ENCODE measurements around the gene CEACAM20. TPM values are rescaled to one million over a fixed set of nuclear protein-coding genes. Genes with fewer than 3 reads are reported as not detected.

The CEACAM20 gene
- total RNA-seq, 1 experiment from 2014 or later: not detected

DNA sequence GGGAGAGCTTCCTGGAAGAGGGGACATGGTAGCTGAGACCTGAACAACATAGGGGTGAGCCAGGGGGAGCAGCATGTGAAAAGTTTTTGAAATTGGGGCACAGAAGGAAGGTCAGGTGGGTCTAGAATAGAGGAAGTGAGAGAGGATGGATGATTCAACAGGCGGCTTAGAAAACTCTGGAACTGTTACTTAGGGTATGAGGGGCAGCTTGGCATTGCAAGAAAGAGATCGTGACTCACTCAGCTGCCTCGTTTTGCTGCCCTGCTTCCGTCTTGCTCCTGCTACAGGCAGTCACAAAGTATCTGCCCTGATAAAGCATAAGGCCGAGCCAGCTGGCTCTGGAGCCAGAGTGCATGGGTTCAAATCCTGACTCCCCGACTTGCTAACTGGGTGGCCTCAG is 1.3 kb upstream of the CEACAM20 start:
- Histone ChIP-seq H3K36me3 (replicated peaks; ENCODE audit: control insufficient read depth, insufficient read depth, low read length) (no peaks in the 10 kb centered on the region), H3K27me3 (ENCODE audit: control insufficient read depth, insufficient read depth, low read length) (no peaks in the 10 kb centered on the region; the same call in 1 of the 2 replicates)
- DNase-seq: no peak

DNA sequence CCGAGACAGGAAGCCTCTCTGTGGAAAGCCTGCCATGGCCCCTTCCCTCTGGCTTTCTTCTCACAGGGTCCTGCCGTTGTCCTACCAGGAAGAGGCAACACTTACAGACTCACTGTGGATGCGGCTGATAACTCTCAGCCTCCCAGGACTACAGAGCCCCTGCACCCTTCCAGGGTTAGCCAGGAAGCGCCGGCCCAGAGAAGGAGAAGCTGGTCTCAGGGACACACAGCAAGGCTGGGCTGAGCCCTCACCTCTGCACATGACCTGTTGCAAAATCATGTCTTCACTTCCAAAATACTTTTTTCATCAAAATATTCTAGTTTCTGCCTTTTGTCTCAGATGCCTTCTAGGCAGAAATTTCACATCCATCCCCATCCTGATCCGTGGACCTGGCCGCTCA is 1.9 kb downstream of the CEACAM20 start:
- Histone ChIP-seq H3K36me3 (replicated peaks; ENCODE audit: control insufficient read depth, insufficient read depth, low read length) (no peaks in the 10 kb centered on the region), H3K4me3 (ENCODE audit: insufficient read depth, low read depth, low read length) (no peak overlapping the region), H3K27me3 (ENCODE audit: control insufficient read depth, insufficient read depth, low read length) (peaks cover 2% of the 10 kb centered on the region; the same call in 1 of the 2 replicates)
- DNase-seq: no peak

More for the DNA sequence above, 1.3 kb upstream of the CEACAM20 start:
- H3K4me3 ChIP-seq (ENCODE audit: insufficient read depth, low read depth, low read length): no peak overlapping the region

DNA sequence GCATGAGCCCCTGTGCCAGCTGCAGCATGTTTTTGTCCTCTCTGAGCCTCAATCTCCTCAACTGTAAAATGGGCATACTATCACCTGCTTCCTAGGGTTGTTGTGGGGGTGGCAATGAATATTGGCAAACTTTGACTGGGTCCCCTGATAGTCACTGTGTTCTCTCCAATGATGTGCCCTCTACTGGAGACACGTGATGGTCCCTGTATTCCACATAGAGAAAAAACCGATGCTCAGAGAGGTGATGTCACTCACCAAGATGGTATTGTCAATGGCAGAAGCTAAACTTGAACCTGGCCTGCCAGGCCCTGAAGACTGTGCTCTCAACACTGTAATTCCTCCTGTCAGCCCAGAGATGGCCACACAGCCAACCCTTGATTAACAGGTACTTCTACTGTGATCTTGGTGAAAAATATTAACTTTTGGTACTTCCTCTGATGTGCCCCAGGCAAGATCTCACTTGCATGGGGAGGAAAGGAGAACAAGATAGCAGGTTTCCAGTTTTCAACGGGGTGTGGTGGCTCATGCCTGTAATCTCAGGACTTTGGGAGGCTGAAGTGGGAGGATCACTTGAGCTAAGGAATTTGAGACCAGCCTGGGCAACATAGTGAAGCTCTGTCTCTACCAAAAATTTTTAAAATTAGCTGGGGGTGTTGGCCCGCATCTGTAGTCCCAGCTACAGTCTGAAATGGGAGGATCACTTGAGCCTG is 3.6 kb downstream of the CEACAM20 start:
- H3K36me3 ChIP-seq (replicated peaks; ENCODE audit: control insufficient read depth, insufficient read depth, low read length): no peaks in the 10 kb centered on the region
- peaks cover 2% of the 10 kb centered on the region; the same call in 1 of the 2 replicates for H3K27me3 ChIP-seq (ENCODE audit: control insufficient read depth, insufficient read depth, low read length)
- DNase-seq: no peak
- no peak overlapping the region for H3K4me3 ChIP-seq (ENCODE audit: insufficient read depth, low read depth, low read length)

DNA sequence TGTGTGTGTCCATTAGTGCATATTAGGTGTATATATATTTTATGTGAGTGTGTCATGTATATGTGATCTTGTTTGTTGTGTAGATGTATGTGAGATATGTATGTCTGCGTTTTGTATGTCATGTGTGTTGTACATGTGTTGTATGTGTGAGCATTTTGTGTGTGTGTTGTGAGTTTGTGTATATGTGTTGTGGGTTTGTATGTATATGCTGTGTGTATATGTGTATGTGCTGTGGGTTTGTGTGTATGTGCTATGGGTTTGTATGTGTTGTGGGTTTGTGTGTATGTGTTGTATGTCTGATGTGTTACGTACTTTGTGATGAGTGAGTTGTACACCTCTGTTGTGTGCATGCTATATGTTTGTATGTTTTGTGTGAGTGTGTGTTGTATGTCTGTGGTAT is 8.1 kb downstream of the CEACAM20 start:
- Histone ChIP-seq H3K27me3 (ENCODE audit: control insufficient read depth, insufficient read depth, low read length) (peaks cover 2% of the 10 kb centered on the region; the same call in 1 of the 2 replicates), H3K4me3 (ENCODE audit: insufficient read depth, low read depth, low read length) (no peak overlapping the region), H3K36me3 (replicated peaks; ENCODE audit: control insufficient read depth, insufficient read depth, low read length) (no peaks in the 10 kb centered on the region)
- no peak for DNase-seq

DNA sequence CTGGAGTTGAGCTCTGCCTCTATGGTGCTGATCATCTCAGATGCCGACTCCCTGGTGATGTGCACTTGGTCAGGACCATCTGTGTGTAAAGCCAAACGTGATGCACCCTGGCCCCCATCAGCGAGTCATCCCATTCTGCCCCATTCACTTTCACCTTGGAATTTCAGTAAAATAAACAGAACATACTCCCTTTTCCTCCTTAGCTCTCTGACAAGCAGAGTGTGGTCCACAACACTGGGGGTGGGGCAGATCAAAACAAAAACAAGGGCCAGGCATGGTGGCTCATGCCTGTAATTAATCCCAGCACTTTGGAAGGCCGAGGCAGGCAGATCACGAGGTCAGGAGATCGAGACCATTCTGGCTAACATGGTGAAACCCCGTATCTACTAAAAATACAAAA is 12.3 kb downstream of the CEACAM20 start:
- H3K36me3 ChIP-seq (replicated peaks; ENCODE audit: control insufficient read depth, insufficient read depth, low read length): no peaks in the 10 kb centered on the region
- DNase-seq: no peak
- H3K4me3 ChIP-seq (ENCODE audit: insufficient read depth, low read depth, low read length): no peak overlapping the region
- H3K27me3 ChIP-seq (ENCODE audit: control insufficient read depth, insufficient read depth, low read length): no peaks in the 10 kb centered on the region; the same call in 1 of the 2 replicates

DNA sequence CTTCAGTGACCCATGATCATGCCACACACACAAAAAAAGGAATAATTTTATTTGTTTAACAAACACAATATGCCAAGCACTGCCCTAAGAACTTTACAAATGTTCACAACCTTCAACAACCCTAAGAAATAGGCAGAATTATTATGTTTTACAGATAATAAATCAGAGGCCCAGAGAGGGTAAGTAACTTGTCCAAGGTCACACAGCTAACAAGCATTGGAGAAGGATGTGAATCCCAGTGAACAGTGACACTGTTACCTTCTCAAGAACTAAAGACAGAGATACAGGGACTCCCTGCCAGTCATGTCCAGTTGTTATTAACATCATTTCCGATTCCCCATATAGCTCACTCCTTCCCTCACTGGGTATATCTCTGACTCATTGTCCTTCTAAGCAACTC is 13.6 kb downstream of the CEACAM20 start:
- Histone ChIP-seq H3K27me3 (ENCODE audit: control insufficient read depth, insufficient read depth, low read length) (no peaks in the 10 kb centered on the region; the same call in 1 of the 2 replicates), H3K4me3 (ENCODE audit: insufficient read depth, low read depth, low read length) (no peak overlapping the region), H3K36me3 (replicated peaks; ENCODE audit: control insufficient read depth, insufficient read depth, low read length) (no peaks in the 10 kb centered on the region)
- DNase-seq: no peak

DNA sequence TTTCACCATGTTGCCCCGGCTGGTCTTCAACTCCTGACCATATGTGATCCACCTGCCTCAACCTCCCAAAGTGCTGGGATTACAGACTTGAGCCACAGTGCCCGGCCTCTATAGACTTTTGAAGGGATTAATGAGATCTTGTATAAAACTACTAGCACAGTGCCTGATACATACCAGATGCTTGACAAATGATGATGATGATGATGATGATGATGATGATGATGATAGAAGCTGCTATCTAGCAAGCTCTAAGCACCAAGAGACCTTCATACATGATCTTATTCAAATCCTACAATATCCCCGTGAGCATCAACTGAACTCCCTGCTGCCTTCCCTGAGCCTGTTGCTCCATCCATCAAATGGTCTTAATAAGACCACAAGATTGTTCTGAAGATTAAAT is 14.4 kb downstream of the CEACAM20 start:
- no peak overlapping the region for H3K4me3 ChIP-seq (ENCODE audit: insufficient read depth, low read depth, low read length)
- H3K36me3 ChIP-seq (replicated peaks; ENCODE audit: control insufficient read depth, insufficient read depth, low read length): no peaks in the 10 kb centered on the region
- no peaks in the 10 kb centered on the region; the same call in 1 of the 2 replicates for H3K27me3 ChIP-seq (ENCODE audit: control insufficient read depth, insufficient read depth, low read length)
- no peak for DNase-seq

DNA sequence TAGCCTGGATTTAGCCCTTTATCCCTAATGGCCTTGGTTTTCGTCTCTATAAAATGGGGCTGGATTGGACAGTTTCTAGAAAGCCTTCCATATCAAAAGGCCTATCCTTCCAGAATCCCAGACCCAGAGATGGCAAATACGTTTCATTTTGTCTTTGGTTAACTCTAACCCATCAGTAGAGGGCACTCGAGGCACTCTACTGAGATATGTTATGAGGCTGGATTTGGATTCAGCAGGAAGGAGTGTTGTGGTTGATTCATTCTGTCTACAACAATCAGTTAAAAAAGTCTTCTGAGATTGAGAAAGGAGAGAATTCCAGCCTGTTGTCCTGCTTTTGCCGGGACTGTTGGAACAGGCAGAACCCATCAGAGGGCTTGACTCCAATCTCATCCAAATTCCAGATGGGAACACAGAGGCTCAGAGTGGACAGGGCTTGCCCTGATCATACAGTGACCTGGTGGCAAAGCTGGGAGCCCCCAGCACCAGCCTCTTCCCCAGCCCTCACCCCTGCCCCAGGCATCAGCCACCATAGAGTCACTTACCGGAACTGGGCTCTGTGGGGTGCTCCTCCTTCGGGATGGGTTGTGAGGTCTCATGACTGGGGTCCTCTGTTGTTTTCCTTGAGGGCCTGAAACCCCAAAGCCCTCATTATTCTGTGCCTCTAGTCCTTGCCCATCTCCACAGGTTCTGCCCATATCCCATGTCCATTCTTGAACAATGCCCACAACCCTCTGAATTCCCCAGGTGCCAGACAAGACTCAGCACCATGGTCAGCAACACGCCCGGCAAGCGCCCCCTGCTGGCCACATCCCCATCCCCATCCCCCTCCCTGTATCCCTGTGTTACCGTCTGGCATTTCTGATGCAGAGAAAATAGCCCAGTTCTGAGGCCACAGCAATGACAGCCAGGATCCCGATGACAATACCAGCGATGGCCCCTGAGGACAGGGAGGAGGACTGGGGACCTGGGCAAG is 16.9 kb downstream of the CEACAM20 start:
- no peaks in the 10 kb centered on the region for H3K36me3 ChIP-seq (replicated peaks; ENCODE audit: control insufficient read depth, insufficient read depth, low read length)
- H3K27me3 ChIP-seq (ENCODE audit: control insufficient read depth, insufficient read depth, low read length): no peaks in the 10 kb centered on the region
- H3K4me3 ChIP-seq (ENCODE audit: insufficient read depth, low read depth, low read length): no peak overlapping the region
- peak; percentile 76 for DNase-seq

DNA sequence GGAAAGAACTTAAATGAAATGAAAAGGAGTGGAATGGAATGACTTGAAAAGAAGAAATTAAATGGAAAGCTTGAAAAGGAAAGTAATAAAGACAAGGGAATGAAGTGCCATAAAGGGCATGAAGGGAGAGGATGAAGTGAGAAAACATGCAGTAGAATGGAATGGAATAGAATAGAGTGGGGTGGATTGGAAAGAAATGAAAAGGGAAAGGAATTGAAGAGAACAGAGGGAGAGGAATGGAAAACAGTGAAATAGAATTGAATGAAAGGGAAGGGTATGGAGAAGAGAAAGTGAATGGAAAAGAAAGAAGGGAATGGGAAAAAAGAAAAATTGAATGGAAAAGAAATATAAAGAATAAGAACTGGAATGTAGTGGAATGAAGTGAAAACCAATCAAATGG is 20.0 kb downstream of the CEACAM20 start:
- Histone ChIP-seq H3K36me3 (replicated peaks; ENCODE audit: control insufficient read depth, insufficient read depth, low read length) (no peaks in the 10 kb centered on the region), H3K4me3 (ENCODE audit: insufficient read depth, low read depth, low read length) (no peak overlapping the region), H3K27me3 (ENCODE audit: control insufficient read depth, insufficient read depth, low read length) (no peaks in the 10 kb centered on the region)
- DNase-seq: no peak

DNA sequence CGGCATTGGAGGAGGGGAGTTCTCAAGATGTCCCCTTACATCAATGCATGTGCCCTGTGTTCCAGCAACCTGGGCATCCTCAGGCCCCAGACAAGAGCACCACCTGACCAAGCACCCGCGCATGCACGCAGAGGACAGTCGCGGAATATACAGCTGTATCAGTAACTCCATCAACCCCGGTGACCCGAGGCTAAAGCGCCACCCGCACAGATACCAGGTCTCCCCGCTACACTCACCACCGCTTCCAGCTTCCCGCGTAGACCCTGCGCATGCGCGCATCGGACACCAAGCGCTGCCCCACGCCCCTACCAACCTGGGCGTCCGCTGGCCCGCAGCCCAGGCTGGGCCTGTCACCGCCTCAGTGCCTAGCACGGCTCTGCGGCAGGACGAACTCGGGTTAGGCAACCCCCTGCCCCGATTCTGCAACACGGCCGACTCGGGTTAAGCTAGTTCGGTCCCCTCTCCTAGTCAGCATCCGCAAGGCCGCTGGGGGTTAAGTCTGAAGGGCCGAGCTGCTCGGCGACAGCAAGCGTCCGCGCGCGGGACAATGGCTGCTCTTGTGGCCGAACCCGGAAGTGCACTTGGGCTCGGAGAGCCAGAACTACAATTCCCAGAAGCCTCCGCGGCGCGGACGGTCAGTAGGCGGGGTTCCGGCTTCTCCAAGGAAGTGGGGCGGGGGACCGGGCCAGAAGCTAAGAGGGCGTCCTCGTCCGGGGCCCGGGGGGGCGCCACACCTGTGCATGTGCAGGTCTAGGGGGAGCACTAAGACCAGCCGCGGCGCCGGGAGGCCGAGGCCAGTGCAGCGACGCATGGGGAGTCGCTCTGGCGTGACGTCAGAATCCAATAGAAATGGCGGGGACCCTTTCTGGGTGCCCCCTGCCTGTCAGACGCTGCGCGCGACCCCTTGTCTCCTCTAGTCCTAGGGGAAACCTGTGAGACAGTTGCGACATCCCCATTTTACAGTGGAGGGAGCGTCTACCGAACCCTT is 29.2 kb downstream of the CEACAM20 start, which contains the start of gene ZNF180:
Gene ZNF180 (minus strand): TSS at position 561 of the 988 bp plus-strand sequence. CDS start 3,188 bp downstream, outside the sequence.
- H3K27me3 ChIP-seq (ENCODE audit: control insufficient read depth, insufficient read depth, low read length): no peaks in the 10 kb centered on the region
- H3K4me3 ChIP-seq (ENCODE audit: insufficient read depth, low read depth, low read length): peak within 1 kb of the TSS; percentile 81
- peaks cover 3% of the 10 kb centered on the region for H3K36me3 ChIP-seq (replicated peaks; ENCODE audit: control insufficient read depth, insufficient read depth, low read length)
- DNase-seq: peak; percentile 97

DNA sequence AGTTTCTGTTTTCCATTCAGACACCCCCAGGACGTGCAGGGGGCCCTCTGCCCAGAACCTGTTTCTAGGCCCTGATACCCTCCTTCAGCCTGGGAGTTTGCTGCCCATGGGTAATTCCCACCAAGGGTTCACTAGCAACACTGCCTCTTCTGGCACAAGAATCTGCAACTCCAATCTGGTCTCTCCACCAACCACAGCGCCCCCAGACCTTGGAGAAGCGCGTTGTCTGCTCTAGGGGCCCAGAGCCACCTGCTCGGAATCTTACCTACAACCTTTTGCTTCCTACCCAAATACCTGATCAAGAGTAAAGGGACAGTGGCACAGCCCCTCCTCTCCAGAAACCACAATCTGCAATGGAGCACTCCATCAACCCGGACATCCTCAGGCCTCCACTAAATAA is 29.9 kb downstream of the CEACAM20 start:
- H3K27me3 ChIP-seq (ENCODE audit: control insufficient read depth, insufficient read depth, low read length): no peaks in the 10 kb centered on the region
- DNase-seq: no peak
- peaks cover 3% of the 10 kb centered on the region for H3K36me3 ChIP-seq (replicated peaks; ENCODE audit: control insufficient read depth, insufficient read depth, low read length)

DNA sequence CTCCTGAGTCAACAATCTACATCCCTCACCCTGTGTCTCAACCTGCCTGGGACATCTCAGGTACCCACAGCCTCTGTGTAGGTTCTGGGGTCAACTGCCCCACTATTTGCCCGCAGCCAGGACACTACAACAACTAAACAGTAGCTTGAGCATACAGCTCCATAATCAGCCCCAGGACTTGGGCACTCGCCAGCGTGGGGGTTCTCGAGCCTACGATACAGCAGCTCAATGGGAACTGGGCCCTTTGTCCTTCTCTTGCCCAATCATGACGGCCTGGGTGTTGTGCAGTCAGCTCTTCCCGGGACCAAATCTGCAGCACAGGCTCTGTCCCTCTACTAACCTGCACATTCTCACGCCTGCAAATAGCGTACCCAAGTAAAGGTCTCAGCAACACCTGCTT is 30.5 kb downstream of the CEACAM20 start:
- Histone ChIP-seq H3K4me3 (ENCODE audit: insufficient read depth, low read depth, low read length) (no peak overlapping the region), H3K36me3 (replicated peaks; ENCODE audit: control insufficient read depth, insufficient read depth, low read length) (peaks cover 3% of the 10 kb centered on the region), H3K27me3 (ENCODE audit: control insufficient read depth, insufficient read depth, low read length) (no peaks in the 10 kb centered on the region)
- DNase-seq: no peak

More for the DNA sequence above, 29.9 kb downstream of the CEACAM20 start:
- peak overlapping the region; percentile 81 for H3K4me3 ChIP-seq (ENCODE audit: insufficient read depth, low read depth, low read length)

DNA sequence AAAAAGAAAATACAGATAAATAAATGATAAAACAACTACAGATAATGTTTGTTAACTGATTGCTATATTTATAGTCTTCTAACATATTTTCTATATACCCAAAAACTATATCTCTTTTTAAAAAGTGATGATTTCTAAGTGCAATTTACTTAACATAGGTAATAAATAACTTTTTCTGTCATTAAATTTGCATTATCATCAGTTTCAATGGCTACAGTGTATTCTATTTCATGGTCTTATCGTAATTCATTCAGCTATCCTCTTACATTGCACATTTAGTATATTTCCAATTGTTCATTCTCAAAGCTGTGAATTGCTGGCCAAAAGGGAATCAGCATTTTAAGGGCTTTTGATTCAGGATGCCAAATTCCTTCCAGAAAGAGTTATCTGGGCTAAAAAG is 32.8 kb downstream of the CEACAM20 start:
- DNase-seq: no peak
- Histone ChIP-seq H3K4me3 (ENCODE audit: insufficient read depth, low read depth, low read length) (no peak overlapping the region), H3K27me3 (ENCODE audit: control insufficient read depth, insufficient read depth, low read length) (no peaks in the 10 kb centered on the region), H3K36me3 (replicated peaks; ENCODE audit: control insufficient read depth, insufficient read depth, low read length) (peaks cover 10% of the 10 kb centered on the region)

Measured in H7 (cell line).